Testis (tissue), 3 donors: Measurements from ENCODE around the gene RNF151. TPM values are rescaled to one million over a fixed set of nuclear protein-coding genes. Genes with fewer than 3 reads are reported as not detected.
A peak's percentile ranks its signal among the peaks of the same experiment; 100 is the strongest.
"Not testable (repeated sequence)": the region's sequence is repeated elsewhere in the genome, so short reads cannot be mapped to it uniquely, and the experiment has no call there.

ENCODE experiments used
- DNase-seq: peaks from one replicate; pipeline ENCODE4 v3.0.0-alpha.2; 2019
- H3K27ac ChIP-seq, 2 donors: fragments of 200-600 bp; sonication (generic); one replicate each; pipeline ENCODE4 v1.5.1; 2019
- H3K27me3 ChIP-seq: fragments of 200-600 bp; sonication (generic); one replicate; pipeline ENCODE4 v1.5.1; 2019
- H3K36me3 ChIP-seq: fragments of 200-600 bp; sonication (generic); one replicate; pipeline ENCODE4 v1.5.1; 2017; ENCODE audit warnings: low read depth; ENCODE audit errors: missing control alignments
- H3K4me1 ChIP-seq: fragments of 200-600 bp; sonication (generic); one replicate; pipeline ENCODE4 v1.5.1; 2019
- H3K4me3 ChIP-seq, 2 donors: fragments of 200-600 bp; sonication (generic); one replicate each; pipeline ENCODE4 v1.5.1; 2017 to 2019
- H3K9me3 ChIP-seq: fragments of 200-600 bp; sonication (generic); one replicate; pipeline ENCODE4 v1.5.1; 2017
- POLR2A ChIP-seq: fragments of 450-650 bp; IDR thresholded peaks from one replicate; pipeline ENCODE4 v1.6.1; 2017; ENCODE audit warnings: antibody characterized with exemption, mild to moderate bottlenecking, moderate library complexity
- WGBS, 2 donors: methylation state at CpG; one replicate each; pipeline ENCODE4 v1.1.5; 2018; 5-methylcytosine and 5-hydroxymethylcytosine counted together
- intact Hi-C: fragments of 100-400 bp; cut with DNase I; formaldehyde crosslinking; loops from one replicate; pipeline ENCODE4 v1.15.1; 2023; ENCODE audit warnings: low total_unique reads
- polyA plus RNA-seq: library from polyadenylated mRNA; stranded (reverse); fragments of 350-450 nt; fragmentation: Illumina TruSeq; extraction: RNeasy Lipid Tissue Mini Kit (QIAGEN cat#74804); gene quantifications from one replicate; pipeline ENCODE4 v1.2.3, GENCODE V29; 2014; ENCODE audit warnings: low read depth, low replicate concordance; ENCODE audit not compliant: insufficient read depth
- total RNA-seq, 2 donors: library from RNA; depleted of rRNA; stranded (reverse); fragments of >200 nt; gene quantifications; one replicate each; pipeline ENCODE4 v1.2.3, GENCODE V29; 2016
- TF ChIP-seq, protein P1 (sequence below), 3 experiments: fragments of 450-650 bp in 2 of 3; fragments of 200-600 bp in 1 of 3; sonication (generic) in 1 of 3; IDR thresholded peaks; one replicate each; pipeline ENCODE4 v1.5.1; 2016 to 2019; ENCODE audit warnings: antibody characterized with exemption in 3 of 3, mild to moderate bottlenecking in 2 of 3, moderate library complexity in 1 of 3

RNF151 gene
- total and polyA plus RNA-seq, 3 donors from 2014 or later = 86.7 to 210 (median 153) TPM

- intact Hi-C loops = no loop called here
- Histone ChIP-seq H3K36me3 (no peaks in the 10 kb centered on the region), H3K9me3 (no peaks in the 10 kb centered on the region), H3K27me3 (no peaks in the 10 kb centered on the region), H3K27ac (peak within 1 kb of the TSS; percentile 7 to 82), H3K4me3 (peak within 1 kb of the TSS; percentile 81 to 89), H3K4me1 (peaks cover 17% of the 10 kb centered on the region)
- peak; percentile 51 for TF ChIP-seq POLR2A
- TF ChIP-seq, protein P1, sequence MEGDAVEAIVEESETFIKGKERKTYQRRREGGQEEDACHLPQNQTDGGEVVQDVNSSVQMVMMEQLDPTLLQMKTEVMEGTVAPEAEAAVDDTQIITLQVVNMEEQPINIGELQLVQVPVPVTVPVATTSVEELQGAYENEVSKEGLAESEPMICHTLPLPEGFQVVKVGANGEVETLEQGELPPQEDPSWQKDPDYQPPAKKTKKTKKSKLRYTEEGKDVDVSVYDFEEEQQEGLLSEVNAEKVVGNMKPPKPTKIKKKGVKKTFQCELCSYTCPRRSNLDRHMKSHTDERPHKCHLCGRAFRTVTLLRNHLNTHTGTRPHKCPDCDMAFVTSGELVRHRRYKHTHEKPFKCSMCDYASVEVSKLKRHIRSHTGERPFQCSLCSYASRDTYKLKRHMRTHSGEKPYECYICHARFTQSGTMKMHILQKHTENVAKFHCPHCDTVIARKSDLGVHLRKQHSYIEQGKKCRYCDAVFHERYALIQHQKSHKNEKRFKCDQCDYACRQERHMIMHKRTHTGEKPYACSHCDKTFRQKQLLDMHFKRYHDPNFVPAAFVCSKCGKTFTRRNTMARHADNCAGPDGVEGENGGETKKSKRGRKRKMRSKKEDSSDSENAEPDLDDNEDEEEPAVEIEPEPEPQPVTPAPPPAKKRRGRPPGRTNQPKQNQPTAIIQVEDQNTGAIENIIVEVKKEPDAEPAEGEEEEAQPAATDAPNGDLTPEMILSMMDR (IDR thresholded peaks at IDR 0.05) = peak; percentile 62 to 75 (median 65)
- peak; percentile 93 for DNase-seq
- WGBS, 2 donors = 0 to 1% methylated on average over 27 to 69 of the region's 79 CpGs
Observed at GRCh38 chr16:1959269-1960039, 7.2 kb upstream of the RNF151 start, which contains the start of gene NDUFB10. Gene NDUFB10 (plus strand): TSS chr16:1959538. CDS start chr16:1959625, 87 bp downstream.

DNA sequence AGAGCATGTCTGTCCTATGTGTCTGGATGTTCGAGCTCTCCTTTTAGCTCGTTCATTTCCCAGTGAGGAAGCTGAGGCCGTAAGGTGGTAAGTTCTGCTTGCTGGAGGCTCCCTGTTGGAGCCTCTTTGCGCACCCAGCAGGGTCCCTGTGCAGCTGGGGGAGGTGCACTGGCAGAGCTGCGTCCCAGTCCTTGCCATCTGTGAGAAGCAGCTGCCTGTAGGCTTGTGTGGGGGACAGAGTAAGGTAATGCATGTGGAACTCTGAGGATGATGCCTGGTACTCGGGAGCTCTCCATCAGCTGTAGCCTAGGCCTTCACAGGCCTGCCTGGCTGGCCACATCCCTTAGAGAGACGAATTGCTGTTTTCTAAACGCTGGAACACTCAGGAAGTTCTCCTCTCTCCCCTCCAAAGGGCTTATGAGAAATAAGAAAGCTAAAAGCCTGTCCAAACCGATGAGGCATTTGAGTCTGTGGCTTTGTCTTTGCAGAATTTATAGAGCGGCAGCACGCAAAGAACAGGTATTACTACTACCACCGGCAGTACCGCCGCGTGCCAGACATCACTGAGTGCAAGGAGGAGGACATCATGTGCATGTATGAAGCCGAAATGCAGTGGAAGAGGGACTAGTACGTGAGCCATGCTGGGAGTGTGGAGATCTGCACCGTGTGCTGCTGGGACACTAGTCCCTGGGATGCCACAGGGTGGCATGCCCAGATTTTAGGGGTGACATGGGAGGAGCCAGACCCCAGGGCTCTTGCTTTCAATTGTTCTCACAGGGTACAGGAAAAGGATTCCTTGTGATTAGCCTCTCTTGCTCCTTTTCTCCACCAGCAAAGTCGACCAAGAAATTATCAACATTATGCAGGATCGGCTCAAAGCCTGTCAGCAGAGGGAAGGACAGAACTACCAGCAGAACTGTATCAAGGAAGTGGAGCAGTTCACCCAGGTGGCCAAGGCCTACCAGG lies 5.7 kb upstream of the RNF151 start:
- WGBS, 2 donors = 61 to 65% methylated on average over 20 of the region's 20 CpGs
- TF ChIP-seq, protein P1 (IDR thresholded peaks at IDR 0.05) = no peak
- no peak for TF ChIP-seq POLR2A
- no peak for DNase-seq

GRCh38 chr16:1961651-1962067 lies 5.0 kb upstream of the RNF151 start:
- no peak overlapping the region for H3K4me3 ChIP-seq
- no peaks in the 10 kb centered on the region for H3K9me3 ChIP-seq
- no peaks in the 10 kb centered on the region for H3K27me3 ChIP-seq
- DNase-seq = no peak
- TF ChIP-seq, protein P1 (IDR thresholded peaks at IDR 0.05) = no peak
- TF ChIP-seq POLR2A = no peak
- WGBS, 2 donors = 72 to 74% methylated on average over 6 of the region's 6 CpGs
- peaks cover 24% of the 10 kb centered on the region for H3K4me1 ChIP-seq
- no peaks in the 10 kb centered on the region for H3K36me3 ChIP-seq
- H3K27ac ChIP-seq = no peak overlapping the region
- intact Hi-C loops = no loop called here

More for the DNA sequence above, 5.7 kb upstream of the RNF151 start:
- Histone ChIP-seq H3K4me1 (peaks cover 23% of the 10 kb centered on the region), H3K27ac (no peak overlapping the region), H3K9me3 (no peaks in the 10 kb centered on the region), H3K4me3 (no peak overlapping the region), H3K36me3 (no peaks in the 10 kb centered on the region), H3K27me3 (no peaks in the 10 kb centered on the region)
- intact Hi-C loops = no loop called here

DNA sequence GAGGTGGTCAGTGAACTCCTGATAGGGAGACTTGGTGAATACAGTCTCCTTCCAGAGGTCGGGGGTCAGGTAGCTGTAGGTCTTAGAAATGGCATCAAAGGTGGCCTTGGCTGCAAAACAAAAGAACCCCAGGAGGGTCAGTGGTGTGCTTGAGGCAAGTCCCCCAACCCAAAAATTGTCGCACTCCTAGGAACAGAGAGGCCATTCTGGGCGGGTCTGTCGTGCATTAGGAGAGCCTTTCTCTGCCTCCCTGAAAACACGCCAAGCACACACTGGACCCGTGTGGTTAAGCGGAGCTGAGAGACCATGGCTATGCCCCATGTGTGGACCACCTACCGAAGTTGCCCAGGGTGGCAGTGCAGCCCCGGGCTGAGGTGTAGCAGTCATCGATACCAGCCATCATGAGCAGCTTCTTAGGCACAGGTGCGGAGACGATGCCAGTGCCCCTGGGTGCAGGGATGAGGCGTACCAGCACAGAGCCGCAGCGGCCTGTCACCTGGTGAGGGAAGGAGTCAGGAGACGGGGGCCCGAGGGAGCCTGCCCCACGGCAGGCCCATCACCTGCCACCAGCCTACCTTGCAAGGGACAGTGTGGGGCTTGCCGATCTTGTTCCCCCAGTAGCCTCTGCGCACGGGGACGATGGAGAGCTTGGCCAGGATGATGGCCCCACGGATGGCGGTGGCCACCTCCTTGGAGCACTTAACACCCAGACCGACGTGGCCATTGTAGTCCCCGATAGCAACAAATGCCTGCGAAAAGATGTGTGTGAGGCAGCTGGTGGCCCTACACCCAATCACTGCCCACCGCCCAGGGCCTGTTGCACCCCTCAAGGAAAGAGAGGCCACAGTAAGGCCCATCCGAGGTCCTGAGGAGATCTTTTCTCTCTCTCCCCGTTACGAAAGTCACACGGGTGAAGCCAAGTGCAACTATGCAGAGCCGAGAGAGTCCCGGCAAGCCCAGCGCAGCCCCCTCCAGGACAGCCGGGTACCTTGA lies 4.2 kb upstream of the RNF151 start:
- peaks cover 24% of the 10 kb centered on the region for H3K4me1 ChIP-seq
- H3K27me3 ChIP-seq, H3K9me3 ChIP-seq, intact Hi-C loops, H3K36me3 ChIP-seq, DNase-seq, H3K4me3 ChIP-seq, H3K27ac ChIP-seq: not testable (repeated sequence)
- 90 to 92% methylated on average over 24 to 36 of the region's 37 CpGs for WGBS, 2 donors
